Lower leg skin (tissue), 3 donors: ENCODE results near the gene C11orf54.

Source experiments
- POLR2A ChIP-seq, 2 donors: fragments of 450-650 bp; IDR thresholded peaks; one replicate each; pipeline ENCODE4 v1.6.1; 2016 to 2017; ENCODE audit warnings: antibody characterized with exemption in 2 of 2, mild to moderate bottlenecking in 1 of 2, moderate library complexity in 1 of 2
- TF ChIP-seq, protein P1 (sequence below), 3 donors: fragments of 450-650 bp; IDR thresholded peaks; one replicate each; pipeline ENCODE4 v1.5.1; 2016; ENCODE audit warnings: antibody characterized with exemption in 3 of 3, mild to moderate bottlenecking in 3 of 3, moderate library complexity in 2 of 3

DNA sequence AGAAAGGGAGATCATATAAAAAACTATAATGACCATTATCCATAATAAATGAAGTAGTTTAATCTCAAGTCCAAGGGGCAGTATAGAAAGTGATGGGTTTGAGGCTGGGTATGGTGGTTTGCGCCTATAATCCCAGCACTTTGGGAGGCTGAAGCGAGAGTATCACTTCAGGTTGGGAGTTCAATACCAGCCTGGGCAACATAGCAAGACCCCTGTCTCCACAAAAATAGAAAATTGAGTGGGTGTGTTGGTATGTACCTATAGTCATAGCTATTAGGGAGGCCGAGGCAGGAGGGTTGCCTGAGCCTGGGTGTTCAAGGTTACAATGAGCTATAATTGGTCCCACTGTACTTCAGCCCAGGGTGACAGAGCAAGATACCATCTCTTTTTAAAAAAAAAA, 66.5 kb downstream of the C11orf54 start:
- TF ChIP-seq POLR2A (IDR thresholded peaks at IDR 0.05) = no peak
- TF ChIP-seq, protein P1, sequence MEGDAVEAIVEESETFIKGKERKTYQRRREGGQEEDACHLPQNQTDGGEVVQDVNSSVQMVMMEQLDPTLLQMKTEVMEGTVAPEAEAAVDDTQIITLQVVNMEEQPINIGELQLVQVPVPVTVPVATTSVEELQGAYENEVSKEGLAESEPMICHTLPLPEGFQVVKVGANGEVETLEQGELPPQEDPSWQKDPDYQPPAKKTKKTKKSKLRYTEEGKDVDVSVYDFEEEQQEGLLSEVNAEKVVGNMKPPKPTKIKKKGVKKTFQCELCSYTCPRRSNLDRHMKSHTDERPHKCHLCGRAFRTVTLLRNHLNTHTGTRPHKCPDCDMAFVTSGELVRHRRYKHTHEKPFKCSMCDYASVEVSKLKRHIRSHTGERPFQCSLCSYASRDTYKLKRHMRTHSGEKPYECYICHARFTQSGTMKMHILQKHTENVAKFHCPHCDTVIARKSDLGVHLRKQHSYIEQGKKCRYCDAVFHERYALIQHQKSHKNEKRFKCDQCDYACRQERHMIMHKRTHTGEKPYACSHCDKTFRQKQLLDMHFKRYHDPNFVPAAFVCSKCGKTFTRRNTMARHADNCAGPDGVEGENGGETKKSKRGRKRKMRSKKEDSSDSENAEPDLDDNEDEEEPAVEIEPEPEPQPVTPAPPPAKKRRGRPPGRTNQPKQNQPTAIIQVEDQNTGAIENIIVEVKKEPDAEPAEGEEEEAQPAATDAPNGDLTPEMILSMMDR (IDR thresholded peaks at IDR 0.05) = no peak
